ENCODE data around the gene WDR70.
"Not testable (repeated sequence)": the region's sequence is repeated elsewhere in the genome, so short reads cannot be mapped to it uniquely, and the experiment has no call there.

The WDR70 gene

GRCh38 chr5:37454402-37455055 lies 75.4 kb downstream of the WDR70 start:
- DNase-seq, result not testable (repeated sequence)

- not testable (repeated sequence) for DNase-seq
Measured at GRCh38 chr5:37463191-37464051, 84.3 kb downstream of the WDR70 start.

- not testable (repeated sequence) for DNase-seq
Measured at GRCh38 chr5:37464581-37464980, 85.5 kb downstream of the WDR70 start.

GRCh38 chr5:37469383-37469782 lies 90.3 kb downstream of the WDR70 start:
- not testable (repeated sequence) for DNase-seq

GRCh38 chr5:37471666-37472197 lies 92.6 kb downstream of the WDR70 start:
- DNase-seq, result no peak

GRCh38 chr5:37477426-37477825 lies 98.3 kb downstream of the WDR70 start:
- no peak for DNase-seq

- DNase-seq, result no peak
Measured at GRCh38 chr5:37478121-37478894, 99.2 kb downstream of the WDR70 start.

GRCh38 chr5:37481395-37481794 lies 102.3 kb downstream of the WDR70 start:
- DNase-seq, result not testable (repeated sequence)

- no peak for DNase-seq
Measured at GRCh38 chr5:37490120-37490810, 111.1 kb downstream of the WDR70 start.

- no peak for DNase-seq
Measured at GRCh38 chr5:37490931-37491330, 111.8 kb downstream of the WDR70 start.

- DNase-seq, result no peak
Measured at GRCh38 chr5:37492778-37493555, 113.8 kb downstream of the WDR70 start.

- no peak for DNase-seq
Measured at GRCh38 chr5:37494756-37495155, 115.6 kb downstream of the WDR70 start.

- no peak for DNase-seq
Measured at GRCh38 chr5:37495210-37495609, 116.1 kb downstream of the WDR70 start.

GRCh38 chr5:37495668-37496347 lies 116.7 kb downstream of the WDR70 start:
- DNase-seq, result no peak

GRCh38 chr5:37496902-37497445 lies 117.9 kb downstream of the WDR70 start:
- no peak for DNase-seq

GRCh38 chr5:37501152-37501551 lies 122.0 kb downstream of the WDR70 start:
- no peak for DNase-seq

- DNase-seq, result no peak
Measured at GRCh38 chr5:37506241-37506640, 127.1 kb downstream of the WDR70 start.

- no peak for DNase-seq
Measured at GRCh38 chr5:37506722-37507121, 127.6 kb downstream of the WDR70 start.

GRCh38 chr5:37511646-37512045 lies 132.5 kb downstream of the WDR70 start:
- no peak for DNase-seq

- no peak for DNase-seq
Measured at GRCh38 chr5:37514946-37515345, 135.8 kb downstream of the WDR70 start.

- no peak for DNase-seq
Measured at GRCh38 chr5:37517686-37518085, 138.6 kb downstream of the WDR70 start.
